ENCODE data around the gene ARL6IP4.

Gene ARL6IP4

DNA sequence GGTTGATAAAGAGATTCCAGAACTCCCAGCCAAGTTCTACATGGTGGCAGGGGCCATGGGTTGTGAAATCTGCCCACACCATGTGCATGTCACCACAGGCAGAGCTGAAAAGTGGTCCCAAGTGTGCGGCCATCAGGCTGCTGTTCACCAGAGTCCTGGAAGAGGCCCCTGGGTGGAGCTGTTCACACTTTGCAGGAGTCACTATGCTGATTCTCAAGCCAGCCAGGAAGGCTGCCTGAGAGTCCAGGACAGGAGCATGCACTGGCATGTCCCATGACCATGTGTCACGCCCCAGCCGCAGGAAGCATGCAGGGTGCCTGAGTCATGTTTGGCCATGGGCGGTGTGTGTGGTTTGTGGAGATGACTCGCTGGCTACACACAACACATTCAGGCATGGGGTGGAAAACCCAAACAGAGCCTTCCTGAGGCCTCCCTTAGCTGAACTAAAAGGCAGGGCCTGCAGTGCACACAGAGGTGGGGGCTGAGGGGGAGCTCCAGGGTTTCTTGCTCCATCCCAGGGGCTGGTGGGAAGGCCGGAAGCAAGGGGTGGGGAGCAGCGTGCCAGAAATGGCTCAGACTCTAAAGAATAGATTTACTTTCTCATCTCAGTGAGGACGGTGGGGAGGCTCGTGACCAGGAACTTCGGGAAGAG lies 33.7 kb upstream of the ARL6IP4 start (continued):
- TF ChIP-seq ZNF596 (tag by site-specific recombination; IDR thresholded peaks at IDR 0.05): no peak
- no peak for TF ChIP-seq OVOL3 (tag by site-specific recombination; IDR thresholded peaks at IDR 0.05)
- TF ChIP-seq ZNF76 (tag by site-specific recombination; IDR thresholded peaks at IDR 0.05; ENCODE audit: borderline replicate concordance, low read depth): no peak
- TF ChIP-seq ZNF837 (tag by site-specific recombination; IDR thresholded peaks at IDR 0.05): no peak
- TF ChIP-seq, protein P1, sequence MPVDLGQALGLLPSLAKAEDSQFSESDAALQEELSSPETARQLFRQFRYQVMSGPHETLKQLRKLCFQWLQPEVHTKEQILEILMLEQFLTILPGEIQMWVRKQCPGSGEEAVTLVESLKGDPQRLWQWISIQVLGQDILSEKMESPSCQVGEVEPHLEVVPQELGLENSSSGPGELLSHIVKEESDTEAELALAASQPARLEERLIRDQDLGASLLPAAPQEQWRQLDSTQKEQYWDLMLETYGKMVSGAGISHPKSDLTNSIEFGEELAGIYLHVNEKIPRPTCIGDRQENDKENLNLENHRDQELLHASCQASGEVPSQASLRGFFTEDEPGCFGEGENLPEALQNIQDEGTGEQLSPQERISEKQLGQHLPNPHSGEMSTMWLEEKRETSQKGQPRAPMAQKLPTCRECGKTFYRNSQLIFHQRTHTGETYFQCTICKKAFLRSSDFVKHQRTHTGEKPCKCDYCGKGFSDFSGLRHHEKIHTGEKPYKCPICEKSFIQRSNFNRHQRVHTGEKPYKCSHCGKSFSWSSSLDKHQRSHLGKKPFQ (tag by site-specific recombination; IDR thresholded peaks at IDR 0.05): 0 out of 2 replicates have a peak, but pooled peaks have one; percentile 25
- TF ChIP-seq, protein P2, sequence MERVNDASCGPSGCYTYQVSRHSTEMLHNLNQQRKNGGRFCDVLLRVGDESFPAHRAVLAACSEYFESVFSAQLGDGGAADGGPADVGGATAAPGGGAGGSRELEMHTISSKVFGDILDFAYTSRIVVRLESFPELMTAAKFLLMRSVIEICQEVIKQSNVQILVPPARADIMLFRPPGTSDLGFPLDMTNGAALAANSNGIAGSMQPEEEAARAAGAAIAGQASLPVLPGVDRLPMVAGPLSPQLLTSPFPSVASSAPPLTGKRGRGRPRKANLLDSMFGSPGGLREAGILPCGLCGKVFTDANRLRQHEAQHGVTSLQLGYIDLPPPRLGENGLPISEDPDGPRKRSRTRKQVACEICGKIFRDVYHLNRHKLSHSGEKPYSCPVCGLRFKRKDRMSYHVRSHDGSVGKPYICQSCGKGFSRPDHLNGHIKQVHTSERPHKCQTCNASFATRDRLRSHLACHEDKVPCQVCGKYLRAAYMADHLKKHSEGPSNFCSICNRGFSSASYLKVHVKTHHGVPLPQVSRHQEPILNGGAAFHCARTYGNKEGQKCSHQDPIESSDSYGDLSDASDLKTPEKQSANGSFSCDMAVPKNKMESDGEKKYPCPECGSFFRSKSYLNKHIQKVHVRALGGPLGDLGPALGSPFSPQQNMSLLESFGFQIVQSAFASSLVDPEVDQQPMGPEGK (tag by site-specific recombination; IDR thresholded peaks at IDR 0.05): peak; percentile 80
- no peak for TF ChIP-seq ZNF791 (tag by site-specific recombination; IDR thresholded peaks at IDR 0.05)
- no peak for TF ChIP-seq HOXD13 (CRISPR knock-in tag; IDR thresholded peaks at IDR 0.05; ENCODE audit: borderline replicate concordance)
- TF ChIP-seq ZNF658 (tag by site-specific recombination; IDR thresholded peaks at IDR 0.05): no peak
- peak; percentile 62; the same call in 1 of the 2 replicates for TF ChIP-seq EGR2 (tag by site-specific recombination; IDR thresholded peaks at IDR 0.05; ENCODE audit: low read depth)
- no peak for TF ChIP-seq ZNF302 (tag by site-specific recombination; IDR thresholded peaks at IDR 0.05; ENCODE audit: low read depth)
- no peak for TF ChIP-seq KLF16 (tag by site-specific recombination; IDR thresholded peaks at IDR 0.05)
- no peak for TF ChIP-seq ZNF544 (tag by site-specific recombination; IDR thresholded peaks at IDR 0.05)
- TF ChIP-seq ZNF394 (tag by site-specific recombination; IDR thresholded peaks at IDR 0.05; ENCODE audit: borderline replicate concordance): peak; percentile 67; the same call in 1 of the 2 replicates
- peak; percentile 88 for TF ChIP-seq SP7 (tag by site-specific recombination; IDR thresholded peaks at IDR 0.05)
- no peak for TF ChIP-seq ZNF426 (tag by site-specific recombination; IDR thresholded peaks at IDR 0.05)
- TF ChIP-seq ZBTB48 (tag by site-specific recombination; IDR thresholded peaks at IDR 0.05): peak; percentile 44; the same call in 1 of the 2 replicates
- TF ChIP-seq, protein P3, sequence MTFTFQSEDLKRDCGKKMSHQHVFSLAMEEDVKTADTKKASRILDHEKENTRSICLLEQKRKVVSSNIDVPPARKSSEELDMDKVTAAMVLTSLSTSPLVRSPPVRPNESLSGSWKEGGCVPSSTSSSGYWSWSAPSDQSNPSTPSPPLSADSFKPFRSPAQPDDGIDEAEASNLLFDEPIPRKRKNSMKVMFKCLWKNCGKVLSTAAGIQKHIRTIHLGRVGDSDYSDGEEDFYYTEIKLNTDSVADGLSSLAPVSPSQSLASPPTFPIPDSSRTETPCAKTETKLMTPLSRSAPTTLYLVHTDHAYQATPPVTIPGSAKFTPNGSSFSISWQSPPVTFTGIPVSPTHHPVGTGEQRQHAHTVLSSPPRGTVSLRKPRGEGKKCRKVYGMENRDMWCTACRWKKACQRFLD (tag by site-specific recombination; IDR thresholded peaks at IDR 0.05): no peak
- TF ChIP-seq, protein P4, sequence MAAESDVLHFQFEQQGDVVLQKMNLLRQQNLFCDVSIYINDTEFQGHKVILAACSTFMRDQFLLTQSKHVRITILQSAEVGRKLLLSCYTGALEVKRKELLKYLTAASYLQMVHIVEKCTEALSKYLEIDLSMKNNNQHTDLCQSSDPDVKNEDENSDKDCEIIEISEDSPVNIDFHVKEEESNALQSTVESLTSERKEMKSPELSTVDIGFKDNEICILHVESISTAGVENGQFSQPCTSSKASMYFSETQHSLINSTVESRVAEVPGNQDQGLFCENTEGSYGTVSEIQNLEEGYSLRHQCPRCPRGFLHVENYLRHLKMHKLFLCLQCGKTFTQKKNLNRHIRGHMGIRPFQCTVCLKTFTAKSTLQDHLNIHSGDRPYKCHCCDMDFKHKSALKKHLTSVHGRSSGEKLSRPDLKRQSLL (tag by site-specific recombination; IDR thresholded peaks at IDR 0.05): no peak
- TF ChIP-seq ZNF335 (tag by site-specific recombination; conservative IDR thresholded peaks at IDR 0.05): peak; percentile 86
- no peak for TF ChIP-seq ZNF292 (tag by site-specific recombination; IDR thresholded peaks at IDR 0.05; ENCODE audit: borderline replicate concordance, low read depth)
- TF ChIP-seq ZNF707 (tag by site-specific recombination; IDR thresholded peaks at IDR 0.05): no peak
- TF ChIP-seq, protein P5, sequence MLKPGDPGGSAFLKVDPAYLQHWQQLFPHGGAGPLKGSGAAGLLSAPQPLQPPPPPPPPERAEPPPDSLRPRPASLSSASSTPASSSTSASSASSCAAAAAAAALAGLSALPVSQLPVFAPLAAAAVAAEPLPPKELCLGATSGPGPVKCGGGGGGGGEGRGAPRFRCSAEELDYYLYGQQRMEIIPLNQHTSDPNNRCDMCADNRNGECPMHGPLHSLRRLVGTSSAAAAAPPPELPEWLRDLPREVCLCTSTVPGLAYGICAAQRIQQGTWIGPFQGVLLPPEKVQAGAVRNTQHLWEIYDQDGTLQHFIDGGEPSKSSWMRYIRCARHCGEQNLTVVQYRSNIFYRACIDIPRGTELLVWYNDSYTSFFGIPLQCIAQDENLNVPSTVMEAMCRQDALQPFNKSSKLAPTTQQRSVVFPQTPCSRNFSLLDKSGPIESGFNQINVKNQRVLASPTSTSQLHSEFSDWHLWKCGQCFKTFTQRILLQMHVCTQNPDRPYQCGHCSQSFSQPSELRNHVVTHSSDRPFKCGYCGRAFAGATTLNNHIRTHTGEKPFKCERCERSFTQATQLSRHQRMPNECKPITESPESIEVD (tag by site-specific recombination; IDR thresholded peaks at IDR 0.05): no peak
- TF ChIP-seq ZNF354C (tag by site-specific recombination; IDR thresholded peaks at IDR 0.05; ENCODE audit: borderline replicate concordance, low read depth): no peak
- TF ChIP-seq, protein P6, sequence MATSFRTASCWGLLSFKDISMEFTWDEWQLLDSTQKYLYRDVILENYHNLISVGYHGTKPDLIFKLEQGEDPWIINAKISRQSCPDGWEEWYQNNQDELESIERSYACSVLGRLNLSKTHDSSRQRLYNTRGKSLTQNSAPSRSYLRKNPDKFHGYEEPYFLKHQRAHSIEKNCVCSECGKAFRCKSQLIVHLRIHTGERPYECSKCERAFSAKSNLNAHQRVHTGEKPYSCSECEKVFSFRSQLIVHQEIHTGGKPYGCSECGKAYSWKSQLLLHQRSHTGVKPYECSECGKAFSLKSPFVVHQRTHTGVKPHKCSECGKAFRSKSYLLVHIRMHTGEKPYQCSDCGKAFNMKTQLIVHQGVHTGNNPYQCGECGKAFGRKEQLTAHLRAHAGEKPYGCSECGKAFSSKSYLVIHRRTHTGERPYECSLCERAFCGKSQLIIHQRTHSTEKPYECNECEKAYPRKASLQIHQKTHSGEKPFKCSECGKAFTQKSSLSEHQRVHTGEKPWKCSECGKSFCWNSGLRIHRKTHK (tag by site-specific recombination; IDR thresholded peaks at IDR 0.05): no peak
- TF ChIP-seq ZNF366 (tag by site-specific recombination; conservative IDR thresholded peaks at IDR 0.05): peak; percentile 46; the same call in 1 of the 2 replicates
- TF ChIP-seq ZNF132 (tag by site-specific recombination; IDR thresholded peaks at IDR 0.05; ENCODE audit: borderline replicate concordance): no peak
- no peak for TF ChIP-seq ZNF501 (tag by site-specific recombination; IDR thresholded peaks at IDR 0.05)
- TF ChIP-seq HOXC10 (CRISPR knock-in tag; IDR thresholded peaks at IDR 0.05): no peak
- TF ChIP-seq, protein P7, sequence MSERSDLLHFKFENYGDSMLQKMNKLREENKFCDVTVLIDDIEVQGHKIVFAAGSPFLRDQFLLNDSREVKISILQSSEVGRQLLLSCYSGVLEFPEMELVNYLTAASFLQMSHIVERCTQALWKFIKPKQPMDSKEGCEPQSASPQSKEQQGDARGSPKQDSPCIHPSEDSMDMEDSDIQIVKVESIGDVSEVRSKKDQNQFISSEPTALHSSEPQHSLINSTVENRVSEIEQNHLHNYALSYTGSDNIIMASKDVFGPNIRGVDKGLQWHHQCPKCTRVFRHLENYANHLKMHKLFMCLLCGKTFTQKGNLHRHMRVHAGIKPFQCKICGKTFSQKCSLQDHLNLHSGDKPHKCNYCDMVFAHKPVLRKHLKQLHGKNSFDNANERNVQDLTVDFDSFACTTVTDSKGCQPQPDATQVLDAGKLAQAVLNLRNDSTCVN (tag by site-specific recombination; optimal IDR thresholded peaks at IDR 0.05): no peak
